ENCODE results near the gene TIMM50.
"Not testable (repeated sequence)": the region's sequence is repeated elsewhere in the genome, so short reads cannot be mapped to it uniquely, and the experiment has no call there.

TIMM50 gene

DNA sequence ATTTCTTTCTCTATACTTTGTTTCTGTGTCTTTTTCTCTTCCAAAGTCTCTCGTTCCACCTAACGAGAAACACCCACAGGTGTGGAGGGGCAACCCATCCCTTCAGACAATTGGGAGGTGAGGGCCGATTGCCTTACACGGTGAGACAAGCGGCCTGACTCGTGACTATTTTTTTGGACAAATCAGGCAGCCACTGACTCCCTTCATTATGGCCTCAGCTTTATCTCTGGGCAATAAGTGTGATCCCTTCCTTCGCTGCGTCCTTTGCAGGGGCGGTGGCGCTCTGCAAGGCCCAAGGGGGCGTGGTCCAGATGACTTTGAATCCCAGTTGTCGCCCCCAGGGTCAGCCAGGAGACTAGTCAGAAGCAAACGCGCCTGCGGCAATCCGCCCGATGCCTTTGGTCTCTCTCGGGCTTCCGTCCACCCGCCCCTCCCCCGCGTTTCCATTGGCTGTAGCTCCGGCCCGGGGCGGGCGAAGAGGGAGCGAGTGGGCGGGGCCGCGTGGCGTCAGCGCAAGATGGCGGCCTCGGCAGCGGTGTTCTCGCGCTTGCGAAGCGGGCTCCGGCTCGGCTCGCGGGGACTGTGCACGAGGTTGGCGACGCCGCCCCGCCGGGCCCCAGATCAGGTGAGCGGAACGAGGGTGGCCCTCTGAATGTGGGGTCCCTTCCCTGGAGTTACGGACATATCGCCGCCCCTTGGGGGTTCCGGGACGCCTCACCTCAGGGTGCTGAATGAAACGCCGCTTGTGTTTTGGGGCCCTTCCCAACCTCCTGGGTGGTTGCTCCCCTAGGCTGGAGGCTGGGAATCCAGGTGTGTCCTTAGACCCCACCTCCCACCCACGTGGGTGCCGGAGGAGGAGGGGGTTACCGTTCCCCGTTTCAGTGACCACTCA, at the start of gene TIMM50:
TSS of gene TIMM50 (plus strand) at position 502 of the 892 bp plus-strand sequence. CDS start at position 518, 16 bp downstream.
- peak; percentile 94 to 96 for DNase-seq (ENCODE audit: low read depth in 1 of 2, low spot score in 1 of 2)

DNA sequence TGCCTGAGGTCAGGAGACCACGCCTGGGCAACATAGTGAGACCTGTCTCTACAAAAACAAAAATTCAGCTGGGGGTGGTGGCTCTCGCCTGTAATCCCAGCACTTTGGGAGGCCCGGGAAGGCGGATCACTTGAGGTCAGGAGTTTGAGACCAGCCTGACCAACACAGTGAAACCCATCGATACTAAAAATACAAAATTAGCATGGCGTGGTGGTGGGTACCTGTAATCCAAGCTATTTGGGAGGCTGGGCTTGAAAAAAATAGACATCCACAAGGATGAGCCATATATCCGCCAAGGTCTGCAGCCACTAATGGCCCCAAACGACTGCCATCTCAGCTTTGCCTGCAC, 48.0 kb upstream of the TIMM50 start:
- no peak for DNase-seq (ENCODE audit: low read depth in 1 of 2, low spot score in 1 of 2)

DNA sequence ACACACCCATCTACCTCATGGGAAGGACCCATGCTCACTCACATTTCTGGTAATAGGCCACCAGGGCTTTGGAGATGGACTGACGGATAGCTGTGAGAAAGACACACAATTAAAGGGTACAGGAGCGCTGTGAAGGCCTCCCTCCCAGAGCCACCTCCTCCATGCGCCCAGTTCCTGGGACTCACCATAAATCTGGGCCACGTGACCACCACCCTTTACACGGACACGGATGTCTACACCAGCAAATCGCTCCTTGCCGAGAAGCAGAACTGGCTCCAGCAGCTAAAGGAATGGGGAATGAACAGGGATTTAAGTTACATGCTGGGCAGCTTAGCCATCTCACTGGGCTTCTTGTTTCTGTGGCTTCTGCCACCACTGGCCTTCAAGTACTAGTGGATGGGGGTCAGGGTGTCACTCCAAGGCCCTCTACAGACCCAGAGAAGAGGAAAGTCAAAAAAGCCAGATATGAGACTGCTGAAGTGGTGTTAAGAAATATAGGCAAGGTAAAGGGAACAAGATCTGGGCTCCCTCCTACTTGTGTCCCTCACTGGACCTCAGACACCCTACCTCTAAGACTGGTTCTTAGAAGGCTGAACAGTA, 47.1 kb upstream of the TIMM50 start:
- DNase-seq (ENCODE audit: low read depth in 1 of 2, low spot score in 1 of 2): no peak

DNA sequence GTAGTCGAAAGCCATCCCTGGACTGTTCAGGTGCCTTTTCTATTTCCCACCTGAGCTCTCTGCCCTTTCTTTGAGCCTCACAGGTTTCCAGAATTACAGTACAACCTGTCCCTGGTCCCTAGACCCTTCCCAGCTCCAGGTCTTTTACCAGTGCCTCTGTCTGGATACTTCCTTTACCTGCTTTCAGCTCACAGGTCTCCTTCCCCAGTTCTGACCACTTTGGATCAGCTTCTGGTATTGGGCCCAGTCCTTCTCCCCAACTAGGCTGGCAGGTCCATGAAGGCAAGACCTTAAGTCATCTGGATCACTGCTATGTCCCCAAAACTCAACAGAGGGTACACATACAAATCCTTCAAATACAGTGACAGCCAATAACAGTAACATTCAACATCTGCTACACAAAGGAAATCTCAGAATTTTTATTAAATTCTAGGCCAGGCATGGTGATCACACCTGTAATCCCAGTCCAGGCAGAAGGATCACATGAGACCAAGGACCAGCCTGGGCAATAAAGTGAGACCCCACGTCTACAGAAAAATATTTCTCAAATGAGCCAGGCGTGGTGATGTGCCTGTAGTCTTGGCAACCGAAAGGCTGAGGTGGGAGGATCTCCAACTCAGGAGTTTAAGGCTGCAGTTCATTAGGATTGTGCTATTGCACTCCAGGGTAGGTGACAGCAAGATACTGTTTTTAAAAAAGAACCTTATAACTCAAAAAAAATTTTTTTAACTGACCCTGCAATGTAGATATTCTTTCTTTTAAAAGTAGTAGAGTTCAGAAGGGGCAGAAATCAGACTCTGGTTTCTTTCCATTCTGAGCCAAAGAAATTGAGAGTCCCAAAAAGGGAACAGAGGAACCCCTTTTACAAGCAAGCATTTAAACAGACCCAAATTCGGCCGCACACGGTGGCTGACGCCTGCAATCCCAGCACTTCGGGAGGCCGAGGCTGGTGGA, 46.2 kb upstream of the TIMM50 start:
- DNase-seq (ENCODE audit: low read depth in 1 of 2, low spot score in 1 of 2): no peak

DNA sequence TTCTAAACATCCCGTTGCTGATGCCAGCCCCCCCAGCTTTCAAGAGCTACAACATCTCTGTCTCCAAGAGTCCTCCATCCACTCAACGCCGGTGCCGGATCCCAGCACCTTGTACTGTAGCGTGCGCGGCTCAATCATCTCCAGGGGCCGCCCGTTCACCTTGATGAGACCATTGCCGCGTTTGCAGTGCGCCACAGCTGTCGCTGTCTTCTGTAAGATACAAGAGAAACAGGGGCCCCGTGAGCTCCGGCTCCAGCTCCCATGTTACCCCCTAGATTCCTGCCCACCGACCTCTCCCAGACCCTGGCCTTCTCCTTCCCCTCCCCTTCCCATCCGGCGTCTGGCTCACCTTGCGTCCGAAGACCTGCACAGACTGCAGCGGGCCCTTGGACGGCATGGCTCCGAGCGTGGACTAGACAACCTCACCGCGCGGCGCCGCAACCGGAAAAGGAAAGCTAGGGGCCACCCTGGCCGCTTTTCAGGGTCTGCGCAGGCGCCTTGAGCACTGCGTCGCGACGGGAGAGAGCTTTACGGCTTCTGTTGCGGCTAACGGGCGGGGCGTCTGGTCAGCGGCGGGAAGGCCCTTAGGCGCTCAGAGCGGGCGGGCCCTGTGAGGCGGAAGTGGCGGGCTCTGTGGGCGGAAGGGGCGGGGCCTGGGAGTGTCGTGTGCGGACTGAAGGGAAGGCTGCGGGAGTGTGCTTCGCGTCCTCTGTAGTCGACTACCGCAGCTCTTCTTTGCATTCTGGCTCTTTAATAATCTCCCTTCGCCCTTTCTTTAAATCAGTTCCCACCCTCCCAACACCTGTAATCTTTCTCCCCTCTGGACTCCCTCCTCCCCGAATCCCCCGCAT, 44.9 kb upstream of the TIMM50 start, which contains the start of gene RPS16:
TSS of gene RPS16 (minus strand) at position 451 of the 851 bp plus-strand sequence. CDS start at position 397, 54 bp downstream.
- peak; percentile 98 to 99 for DNase-seq (ENCODE audit: low read depth in 1 of 2, low spot score in 1 of 2)

DNA sequence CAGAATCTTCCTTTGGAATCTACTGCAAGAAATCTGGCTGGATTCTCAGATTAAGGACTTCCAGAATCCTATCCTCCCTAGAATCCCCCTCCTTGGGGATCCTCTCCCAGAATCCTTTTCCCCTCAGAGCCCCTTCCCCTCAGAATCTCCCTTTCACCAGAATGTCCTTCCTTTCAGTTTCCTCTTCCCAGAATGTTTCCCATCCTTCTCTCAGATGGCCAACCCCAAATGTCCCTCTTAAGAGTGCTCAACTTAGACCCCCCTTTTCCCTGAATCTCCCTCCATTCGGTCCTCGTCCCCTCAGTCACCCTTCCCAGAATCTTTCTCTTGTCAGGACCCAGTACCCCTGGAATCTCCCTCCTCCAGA, 44.3 kb upstream of the TIMM50 start:
- DNase-seq (ENCODE audit: low read depth in 1 of 2, low spot score in 1 of 2): no peak

DNA sequence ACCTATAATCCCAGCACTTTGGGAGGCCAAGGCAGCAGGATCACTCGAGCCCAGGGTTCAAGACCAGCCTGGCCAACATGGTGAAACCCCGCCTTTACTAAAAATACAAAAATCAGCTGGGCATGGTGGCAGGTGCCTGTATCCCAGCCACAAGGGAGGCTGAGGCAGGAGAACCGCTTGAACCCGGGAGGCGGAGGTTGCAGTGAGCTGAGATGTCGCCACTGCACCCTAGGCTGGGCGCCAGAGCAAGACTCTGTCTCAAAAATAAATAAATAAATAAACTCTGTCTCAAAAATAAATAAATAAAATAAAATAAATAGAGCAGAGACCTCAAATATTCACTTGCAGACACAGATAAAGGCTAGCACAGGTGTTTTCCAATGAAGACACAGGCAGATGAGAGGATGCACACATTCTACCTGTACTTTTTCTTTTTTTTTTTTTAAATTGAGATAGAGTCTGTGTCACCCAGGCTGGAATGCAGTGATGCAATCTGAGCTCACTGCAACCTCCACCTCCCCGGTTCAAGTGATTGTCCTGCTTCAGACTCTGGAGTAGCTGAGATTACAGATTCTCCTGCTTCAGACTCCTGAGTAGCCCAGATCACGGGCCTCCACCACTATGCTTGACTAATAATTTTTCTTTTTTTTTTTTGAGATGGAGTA, 42.2 kb upstream of the TIMM50 start:
- no peak for DNase-seq (ENCODE audit: low read depth in 1 of 2, low spot score in 1 of 2)

DNA sequence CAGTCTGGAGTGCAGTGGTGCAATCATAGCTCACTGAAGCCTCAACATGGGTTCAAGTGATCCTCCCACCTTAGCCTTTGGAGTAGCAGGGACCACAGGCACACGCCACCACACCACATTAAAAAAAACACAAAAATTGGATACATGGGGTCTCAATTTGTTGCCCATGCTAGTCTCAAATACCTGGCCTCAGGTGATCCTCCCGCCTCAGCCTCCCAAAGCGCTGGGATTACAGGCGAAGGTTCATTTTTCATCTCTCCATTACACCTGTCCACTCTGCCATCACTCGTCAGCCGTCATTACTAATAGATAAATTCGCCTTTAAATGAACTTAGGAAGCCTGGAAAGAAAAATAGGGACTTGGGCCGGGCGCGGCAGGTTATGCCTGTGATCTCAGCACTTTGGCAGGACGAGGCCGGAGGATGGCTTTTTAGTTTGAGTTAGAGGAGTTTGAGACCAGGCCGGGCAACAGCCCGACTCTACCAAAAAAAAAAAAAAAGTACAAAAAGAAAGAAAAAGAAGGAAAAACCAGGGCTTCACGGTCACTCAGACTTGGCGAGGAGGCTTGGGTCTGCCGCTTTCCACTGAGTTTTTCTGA, 35.9 kb upstream of the TIMM50 start:
- DNase-seq (ENCODE audit: low read depth in 1 of 2, low spot score in 1 of 2): no peak

DNA sequence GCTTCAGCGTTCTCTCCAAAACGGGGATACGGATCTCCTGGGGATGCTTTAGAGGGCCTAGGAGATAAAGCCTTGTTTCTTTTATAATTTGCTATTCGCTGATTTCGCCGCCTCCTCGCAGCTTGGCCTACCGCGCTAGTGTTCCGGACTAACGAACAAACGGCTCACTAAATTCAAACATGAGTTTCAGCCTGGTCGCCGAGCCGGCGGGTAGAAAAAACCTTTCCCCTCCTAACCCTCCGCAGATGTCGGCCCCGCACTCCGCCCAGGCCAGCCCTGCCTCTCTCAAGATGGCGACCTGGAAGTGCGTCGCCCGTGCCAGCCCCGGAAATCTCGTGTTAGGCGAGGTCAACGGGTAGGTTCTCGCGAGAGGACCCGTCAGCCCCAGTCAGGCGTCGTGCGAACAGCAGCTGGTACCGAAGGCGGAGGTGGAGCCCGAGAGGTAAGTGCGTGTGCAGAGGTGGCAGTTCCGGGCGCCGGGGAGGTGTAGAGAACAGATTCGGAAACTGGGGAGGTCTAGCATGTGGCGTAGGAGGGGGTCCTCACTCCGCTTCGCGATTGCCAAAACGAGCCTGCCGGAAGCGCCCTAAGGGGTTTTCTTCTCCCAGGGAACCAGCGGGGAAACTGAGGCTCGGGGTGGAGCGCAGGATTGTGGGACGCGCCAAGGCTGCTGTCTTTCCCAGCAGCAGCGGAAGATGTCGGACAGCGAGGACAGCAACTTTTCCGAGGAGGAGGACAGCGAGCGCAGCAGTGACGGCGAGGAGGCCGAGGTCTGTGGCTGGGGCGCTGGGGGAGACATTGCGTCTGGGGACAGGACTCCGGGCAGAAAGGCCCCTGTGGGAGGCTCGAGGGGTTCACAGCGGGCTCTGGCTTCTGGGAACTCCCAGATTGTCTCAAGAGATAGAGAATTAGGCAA, 35.2 kb upstream of the TIMM50 start, which contains the start of gene SUPT5H:
TSS of gene SUPT5H (plus strand) at position 387 of the 916 bp plus-strand sequence. CDS start at position 696, 309 bp downstream.
- peak; percentile 93 to 95 for DNase-seq (ENCODE audit: low read depth in 1 of 2, low spot score in 1 of 2)

DNA sequence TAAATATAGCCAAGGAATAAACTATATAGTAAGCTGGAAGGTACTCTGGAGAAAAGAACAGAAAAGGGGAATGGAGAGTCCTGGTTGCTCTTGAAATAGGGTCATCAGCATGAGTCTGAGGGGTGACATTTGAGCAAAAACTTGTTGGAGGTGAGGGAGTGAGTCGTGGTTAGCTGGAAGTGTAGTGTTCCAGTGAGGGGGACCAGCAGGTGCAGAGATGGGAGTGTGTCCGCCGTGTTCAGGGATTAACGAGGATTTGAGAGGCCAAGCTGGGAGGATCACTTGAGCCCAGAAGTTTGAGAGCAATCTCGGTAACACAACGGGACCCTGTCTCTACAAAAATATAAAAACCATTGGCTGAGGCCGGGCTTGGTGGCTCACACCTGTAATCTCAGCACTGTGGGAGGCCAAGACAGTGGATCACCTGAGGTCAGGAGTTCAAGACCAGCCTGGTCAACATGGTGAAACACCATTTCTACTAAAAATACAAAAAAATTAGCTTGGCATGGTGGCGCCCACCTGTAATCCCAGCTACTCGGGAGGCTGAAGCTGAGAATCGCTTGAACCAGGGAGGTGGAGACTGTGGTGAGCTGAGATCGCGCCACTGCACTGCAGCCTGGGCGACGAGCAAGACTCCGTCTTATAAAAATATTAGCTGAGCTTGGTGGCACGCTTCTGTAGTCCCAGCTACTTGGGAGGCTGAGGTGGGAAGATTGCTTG, 34.1 kb upstream of the TIMM50 start:
- DNase-seq (ENCODE audit: low read depth in 1 of 2, low spot score in 1 of 2): no peak

DNA sequence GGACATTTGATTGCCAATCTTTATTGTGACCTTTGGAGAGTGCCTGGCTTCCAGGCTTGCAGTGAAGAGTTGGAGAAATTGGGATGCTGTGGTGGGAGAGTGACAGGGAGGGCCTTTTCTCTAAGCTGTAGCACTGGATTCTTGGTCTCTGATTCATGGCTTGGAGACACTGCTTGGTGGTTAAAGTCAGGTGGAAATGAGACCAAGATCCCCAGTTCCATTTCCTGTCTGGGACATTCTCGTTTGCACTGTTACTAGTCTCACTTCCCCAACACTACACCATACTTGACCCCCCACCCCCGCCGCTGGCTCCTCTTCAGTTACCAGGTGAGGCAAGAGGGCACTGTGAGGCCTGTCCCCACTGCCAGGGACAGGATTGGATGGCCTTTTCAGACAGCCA, 32.4 kb upstream of the TIMM50 start:
- no peak for DNase-seq (ENCODE audit: low read depth in 1 of 2, low spot score in 1 of 2)

DNA sequence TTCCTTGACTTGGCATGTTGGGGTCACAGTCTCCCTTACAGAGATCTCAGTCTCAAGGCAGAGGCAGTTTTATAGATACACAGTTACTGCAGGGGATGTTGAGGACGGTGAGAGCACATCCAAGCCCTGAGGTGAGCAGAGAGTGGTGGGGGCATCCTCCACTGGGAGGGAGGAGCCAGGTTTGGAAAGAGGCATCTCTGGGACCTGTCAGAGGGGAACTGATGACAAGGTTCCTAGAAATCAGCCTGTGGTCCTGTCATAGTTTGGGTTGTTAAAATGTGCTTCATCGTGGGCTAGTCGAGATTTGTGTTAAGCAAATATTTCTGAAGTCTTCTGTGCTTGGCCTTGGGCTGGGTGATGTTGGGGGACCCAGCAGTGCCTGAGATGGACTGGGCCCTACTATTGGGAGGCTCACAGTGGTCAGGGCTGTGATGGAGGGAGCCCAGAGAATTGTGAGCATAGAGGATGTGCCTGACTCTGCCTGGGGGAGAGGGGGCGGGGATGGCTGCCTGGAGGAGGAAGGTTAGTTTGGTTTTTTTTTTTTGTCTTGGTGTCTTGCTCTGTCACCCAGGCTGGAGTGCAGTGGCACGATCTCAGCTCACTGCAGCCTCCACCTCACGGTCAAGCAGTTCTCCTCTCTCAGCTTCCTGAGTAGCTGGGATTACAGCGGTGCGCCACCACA, 31.4 kb upstream of the TIMM50 start:
- DNase-seq (ENCODE audit: low read depth in 1 of 2, low spot score in 1 of 2): no peak

DNA sequence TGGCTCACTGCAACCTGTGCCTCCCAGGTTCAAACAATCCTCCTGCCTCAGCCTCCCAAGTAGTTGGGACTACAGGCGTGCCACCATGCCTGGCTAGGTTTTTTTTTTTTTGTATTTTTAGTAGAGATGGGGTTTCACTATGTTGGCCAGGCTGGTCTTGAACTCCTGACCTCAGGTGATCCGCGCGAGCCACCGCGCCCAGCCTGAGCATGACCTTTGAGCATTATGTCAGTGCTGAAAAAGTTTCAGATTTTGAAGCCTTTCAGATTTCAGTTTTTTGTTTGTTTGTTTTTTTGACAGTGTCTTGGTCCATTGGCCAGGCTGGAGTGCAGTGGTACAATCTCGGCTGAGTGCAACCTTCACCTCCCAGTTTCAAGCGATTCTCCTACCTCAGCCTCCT, 29.4 kb upstream of the TIMM50 start:
- not testable (repeated sequence) for DNase-seq (ENCODE audit: low read depth in 1 of 2, low spot score in 1 of 2)

DNA sequence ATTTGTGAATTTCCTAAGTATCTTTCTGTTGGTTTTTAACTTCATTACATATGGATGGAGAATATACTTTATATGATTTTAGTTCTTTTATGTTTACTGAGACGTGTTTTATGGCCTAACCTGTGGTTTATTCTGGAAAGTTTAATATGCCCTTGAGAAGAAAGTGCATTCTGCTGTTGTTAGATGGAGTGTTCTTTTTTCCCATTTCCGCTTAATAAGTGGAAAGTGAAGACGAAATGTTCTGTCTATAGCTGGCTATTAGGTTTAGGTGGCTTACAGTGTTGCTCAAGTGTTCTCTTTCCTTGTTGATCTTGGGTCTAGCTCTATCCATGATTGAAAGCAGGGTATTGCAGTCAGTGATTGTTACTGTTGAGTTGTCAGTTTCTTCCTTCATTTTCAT, 17.2 kb upstream of the TIMM50 start:
- DNase-seq (ENCODE audit: low read depth in 1 of 2, low spot score in 1 of 2): no peak

DNA sequence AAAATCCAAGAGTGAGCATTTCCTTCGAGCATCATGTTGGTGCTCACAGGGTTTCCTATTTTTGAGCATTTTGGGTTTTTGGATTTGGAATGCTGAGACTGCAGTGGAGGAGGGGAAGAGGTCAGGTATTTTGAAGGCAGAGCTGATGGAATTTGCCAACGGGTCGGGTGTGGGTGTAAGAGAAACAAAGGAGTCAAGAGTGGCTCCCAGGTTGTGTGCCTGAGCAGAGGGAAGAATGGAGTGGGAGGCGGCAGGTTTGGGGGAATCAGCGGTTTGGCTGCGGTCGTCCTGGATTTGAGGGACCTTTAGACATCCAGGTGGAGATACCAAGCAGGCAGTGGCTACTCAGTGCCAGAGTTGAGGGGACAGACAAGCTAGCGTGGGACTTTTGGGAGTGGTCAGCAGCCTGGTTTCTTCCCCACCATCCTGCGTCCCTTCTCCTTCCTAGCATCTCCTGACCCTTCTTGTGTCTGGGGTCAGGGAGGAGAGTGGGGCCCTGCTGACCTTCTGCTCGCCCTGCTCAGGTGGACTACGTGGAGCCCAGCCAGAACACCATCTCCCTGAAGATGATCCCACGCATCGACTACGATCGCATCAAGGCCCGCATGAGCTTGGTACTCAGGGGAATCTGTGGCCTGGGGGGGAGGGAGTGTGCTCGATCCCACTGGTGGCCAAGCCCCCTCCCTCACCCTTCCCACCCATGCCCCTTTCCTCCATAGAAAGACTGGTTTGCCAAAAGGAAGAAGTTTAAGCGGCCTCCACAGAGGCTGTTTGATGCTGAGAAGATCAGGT, 14.5 kb upstream of the TIMM50 start:
- no peak for DNase-seq (ENCODE audit: low read depth in 1 of 2, low spot score in 1 of 2)

DNA sequence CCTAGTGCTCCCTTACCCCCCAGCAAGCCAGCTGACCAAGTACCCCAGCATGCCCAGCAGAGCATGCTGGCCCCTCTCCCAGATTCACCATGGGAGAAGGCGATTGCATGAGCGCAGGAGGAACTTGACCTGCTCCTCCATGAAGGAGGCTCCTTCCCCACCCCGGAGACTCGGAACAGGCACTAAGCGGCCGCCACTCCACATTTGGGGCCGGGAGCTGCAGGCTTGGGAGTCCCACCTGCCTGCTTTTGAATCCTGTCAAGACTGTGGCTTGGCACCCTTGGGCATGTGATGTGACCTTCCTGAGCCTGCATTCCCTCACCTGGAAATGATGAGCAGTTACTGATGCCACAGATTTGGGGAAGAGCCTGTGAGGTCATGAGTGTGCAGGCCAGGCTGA, 12.7 kb upstream of the TIMM50 start:
- no peak for DNase-seq (ENCODE audit: low read depth in 1 of 2, low spot score in 1 of 2)

All from activated T-helper 1 cell treated with anti-CD3 and anti-CD28 coated beads, Interleukin-2, amount 50 U/mL, for 16 hours (primary cell).